Cardiac muscle cell (in vitro differentiated cells and primary cell): ENCODE measurements around the gene SCYL2. TPM values are rescaled to one million over a fixed set of nuclear protein-coding genes. Genes with fewer than 3 reads are reported as not detected.
"Not testable (repeated sequence)": the region's sequence is repeated elsewhere in the genome, so short reads cannot be mapped to it uniquely, and the experiment has no call there.

ENCODE experiments used
- DNase-seq, 2 donors: peaks; one replicate each; pipeline versions ENCODE4 v3.0.0 to v3.0.0-alpha.2; 2010 to 2017; ENCODE audit warnings: low read depth in 1 of 2, low spot score in 1 of 2
- H3K27ac ChIP-seq: fragments of 200-600 bp; sonication (generic); 2 replicates; pipeline ENCODE4 v1.5.1; 2016
- H3K27me3 ChIP-seq: fragments of 200-600 bp; sonication (generic); 2 replicates; pipeline ENCODE4 v1.6.0; 2016; ENCODE audit warnings: control low read depth
- H3K36me3 ChIP-seq: fragments of 200-600 bp; sonication (generic); 2 replicates; pipeline ENCODE4 v1.5.1; 2016; ENCODE audit warnings: control low read depth
- H3K4me1 ChIP-seq: fragments of 200-600 bp; sonication (generic); 2 replicates; pipeline ENCODE4 v1.8.1; 2017; ENCODE audit warnings: low read depth, mild to moderate bottlenecking, mixed run types
- H3K4me3 ChIP-seq: fragments of 200-600 bp; sonication (generic); 2 replicates; pipeline ENCODE4 v1.5.1; 2016; ENCODE audit warnings: mild to moderate bottlenecking
- H3K9me3 ChIP-seq: fragments of 200-600 bp; sonication (generic); 2 replicates; pipeline ENCODE4 v1.5.1; 2017; ENCODE audit warnings: low read depth, mild to moderate bottlenecking, control low read depth
- CTCF ChIP-seq: IDR thresholded peaks from 2 replicates; pipeline ENCODE4 v1.5.1; 2012; ENCODE audit warnings: low read depth, mild to moderate bottlenecking, low read length
- polyA plus RNA-seq: library from polyadenylated mRNA; unstranded; fragments of >200 nt; fragmentation: Nextera tagmentation; extraction: Ambion mirVana; gene quantifications from 2 replicates; pipeline ENCODE4 v1.2.1, GENCODE V29; 2016
- total RNA-seq: library from RNA; depleted of rRNA; stranded (reverse); fragments of >200 nt; gene quantifications from 2 replicates; pipeline ENCODE4 v1.2.3, GENCODE V29; 2016

SCYL2 gene
- total and polyA plus RNA-seq, 2 experiments from 2014 or later, result 26.7 to 60.7 TPM

- DNase-seq, result no peak
- Histone ChIP-seq H3K9me3 (no peaks in the 10 kb centered on the region), H3K4me3 (no peak overlapping the region), H3K4me1 (peaks cover 19% of the 10 kb centered on the region), H3K27ac (peak overlapping the region; percentile 59), H3K36me3 (peaks cover 4% of the 10 kb centered on the region), H3K27me3 (no peaks in the 10 kb centered on the region)
- TF ChIP-seq CTCF, result no peak
These were observed 12.2 kb downstream of the SCYL2 start for GRCh38 chr12:100279159-100279558.

- Histone ChIP-seq H3K4me1 (peaks cover 13% of the 10 kb centered on the region), H3K4me3 (no peak overlapping the region), H3K9me3 (no peaks in the 10 kb centered on the region), H3K36me3 (peaks cover 7% of the 10 kb centered on the region), H3K27me3 (no peaks in the 10 kb centered on the region), H3K27ac (peak overlapping the region; percentile 59)
- peak in 1 of 2 donors; percentile 22 for DNase-seq
- no peak for TF ChIP-seq CTCF
These were observed 12.7 kb downstream of the SCYL2 start for GRCh38 chr12:100279607-100280244.

- peaks cover 10% of the 10 kb centered on the region for H3K4me1 ChIP-seq
- H3K4me3 ChIP-seq, H3K27me3 ChIP-seq, H3K27ac ChIP-seq, DNase-seq, H3K9me3 ChIP-seq: not testable (repeated sequence)
- H3K36me3 ChIP-seq, result peaks cover 18% of the 10 kb centered on the region
These were observed 17.6 kb downstream of the SCYL2 start for GRCh38 chr12:100284556-100284955.

- no peak for DNase-seq
- no peaks in the 10 kb centered on the region for H3K4me1 ChIP-seq
- no peaks in the 10 kb centered on the region for H3K9me3 ChIP-seq
- no peak for TF ChIP-seq CTCF
- no peaks in the 10 kb centered on the region for H3K27me3 ChIP-seq
- peaks cover 26% of the 10 kb centered on the region for H3K36me3 ChIP-seq
- H3K27ac ChIP-seq, result no peak overlapping the region
- H3K4me3 ChIP-seq, result no peak overlapping the region
These were observed 22.1 kb downstream of the SCYL2 start for GRCh38 chr12:100289038-100289437.

GRCh38 chr12:100290016-100290415, 23.0 kb downstream of the SCYL2 start:
- Histone ChIP-seq H3K36me3 (peaks cover 23% of the 10 kb centered on the region), H3K9me3 (no peaks in the 10 kb centered on the region), H3K27me3 (no peaks in the 10 kb centered on the region), H3K4me3 (no peak overlapping the region), H3K27ac (no peak overlapping the region), H3K4me1 (no peaks in the 10 kb centered on the region)
- no peak for TF ChIP-seq CTCF
- DNase-seq, result no peak

GRCh38 chr12:100293017-100293416, 26.0 kb downstream of the SCYL2 start:
- no peaks in the 10 kb centered on the region for H3K9me3 ChIP-seq
- H3K4me3 ChIP-seq, result no peak overlapping the region
- no peak for TF ChIP-seq CTCF
- no peak overlapping the region for H3K27ac ChIP-seq
- no peak for DNase-seq
- no peaks in the 10 kb centered on the region for H3K27me3 ChIP-seq
- H3K4me1 ChIP-seq, result no peaks in the 10 kb centered on the region
- H3K36me3 ChIP-seq, result peaks cover 25% of the 10 kb centered on the region

- not testable (repeated sequence) for H3K4me1 ChIP-seq, H3K27me3 ChIP-seq, H3K27ac ChIP-seq, DNase-seq, H3K4me3 ChIP-seq, H3K9me3 ChIP-seq
- H3K36me3 ChIP-seq, result peaks cover 38% of the 10 kb centered on the region
These were observed 27.4 kb downstream of the SCYL2 start for GRCh38 chr12:100294366-100294765.
